Endothelial cell of umbilical vein (primary cell): ENCODE measurements around the gene MYDGF. TPM values are rescaled to one million over a fixed set of nuclear protein-coding genes. Genes with fewer than 3 reads are reported as not detected.

Experiments
- BruUV-seq: library from RNA; stranded (reverse); fragments of 400-500 nt; replicated peaks from 2 replicates; lab custom pipeline; 2021; lab: Mats Ljungman, UMichigan
- CTCF ChIA-PET: fragments of 300-600, 350-600 bp; sonication (Branson Sonifier 250); formaldehyde crosslinking; loops from one replicate; lab custom pipeline; 2021; ENCODE audit warnings: antibody characterized with exemption, inconsistent platforms; lab: Charles Lee
- POLR2A ChIA-PET: fragments of 300-600, 350-600 bp; sonication (Branson Sonifier 250); formaldehyde crosslinking; loops from one replicate; lab custom pipeline; 2021; ENCODE audit warnings: antibody characterized with exemption, inconsistent platforms; lab: Charles Lee
- DNase-seq: peaks from one replicate; pipeline ENCODE4 v3.0.0-alpha.2; 2011; ENCODE audit warnings: low read depth, low spot score
- FAIRE-seq: peaks from 2 replicates; lab custom pipeline; 2011; peaks lifted over from hg19 to GRCh38; lab: Jason Lieb, UNC
- H2AFZ ChIP-seq: 2 replicates; pipeline ENCODE4 v1.6.0; 2012; ENCODE audit warnings: low read depth, low read length, control low read depth, inconsistent platforms
- H3K27ac ChIP-seq: 2 replicates; pipeline ENCODE4 v1.5.1; 2011; ENCODE audit warnings: low read depth, mild to moderate bottlenecking, control low read depth, low read length, moderate library complexity; ENCODE audit not compliant: insufficient read depth
- H3K27me3 ChIP-seq, 2 experiments: 2 replicates each; pipeline versions ENCODE4 v1.6.0 to v1.6.1; 2011; ENCODE audit warnings: low read length in 2 of 2, mixed read lengths in 1 of 2; ENCODE audit not compliant: control insufficient read depth in 2 of 2, insufficient read depth in 2 of 2
- H3K36me3 ChIP-seq, 2 experiments: 2 replicates in 1 of 2; 3 replicates in 1 of 2; pipeline ENCODE4 v1.5.1; 2011; ENCODE audit warnings: low read length in 2 of 2, mild to moderate bottlenecking in 1 of 2, moderate library complexity in 1 of 2; ENCODE audit not compliant: control insufficient read depth in 2 of 2, insufficient read depth in 2 of 2; ENCODE audit errors: extremely low read depth in 1 of 2
- H3K4me1 ChIP-seq: 3 replicates; pipeline ENCODE4 v1.5.1; 2011; ENCODE audit warnings: mild to moderate bottlenecking, low read length; ENCODE audit not compliant: control insufficient read depth, insufficient read depth; ENCODE audit errors: extremely low read depth
- H3K4me2 ChIP-seq: 2 replicates; pipeline ENCODE4 v1.6.1; 2011; ENCODE audit warnings: low read length, control low read depth, mixed read lengths; ENCODE audit not compliant: insufficient read depth
- H3K4me3 ChIP-seq, 3 experiments: fragments of 200-600 bp in 1 of 3; sonication (generic), shearing (Covaris generic) in 1 of 3; replicated peaks in 1 of 3; 2 replicates each; pipeline ENCODE4 v1.5.1; 2011 to 2016; ENCODE audit warnings: control low read depth in 3 of 3, low read length in 3 of 3, mild to moderate bottlenecking in 2 of 3, inconsistent platforms in 1 of 3, low read depth in 1 of 3, moderate library complexity in 1 of 3; ENCODE audit not compliant: insufficient read depth in 1 of 3
- H3K79me2 ChIP-seq: 2 replicates; pipeline ENCODE4 v1.6.0; 2012; ENCODE audit warnings: low read length, inconsistent platforms; ENCODE audit not compliant: control insufficient read depth, insufficient read depth
- H3K9ac ChIP-seq: replicated peaks from 2 replicates; pipeline ENCODE3; 2011; ENCODE audit warnings: low read length, control low read depth; ENCODE audit not compliant: insufficient read depth; ENCODE audit errors: extremely low read depth
- H3K9me1 ChIP-seq: replicated peaks from 3 replicates; pipeline ENCODE4 v1.6.0; 2011; ENCODE audit warnings: mild to moderate bottlenecking, low read length; ENCODE audit not compliant: control insufficient read depth, insufficient read depth; ENCODE audit errors: extremely low read depth
- H3K9me3 ChIP-seq: replicated peaks from 2 replicates; pipeline ENCODE4 v1.5.1; 2012; ENCODE audit warnings: low read length, inconsistent platforms; ENCODE audit not compliant: control insufficient read depth, insufficient read depth
- H4K20me1 ChIP-seq: replicated peaks from 2 replicates; pipeline ENCODE3; 2011; ENCODE audit warnings: mild to moderate bottlenecking, low read length; ENCODE audit not compliant: control insufficient read depth, insufficient read depth; ENCODE audit errors: extremely low read depth
- CTCF ChIP-seq, 2 donors: IDR thresholded peaks; 1 replicate in 1 of 2; 2 replicates in 1 of 2; pipeline ENCODE4 v1.5.1; 2011; ENCODE audit warnings: low read length in 2 of 2, mild to moderate bottlenecking in 2 of 2, moderate library complexity in 2 of 2, control low read depth in 1 of 2, inconsistent platforms in 1 of 2, low read depth in 1 of 2; ENCODE audit not compliant: insufficient read depth in 1 of 2; ENCODE audit errors: extremely low read depth in 1 of 2
- EZH2 ChIP-seq: IDR thresholded peaks from 2 replicates; pipeline ENCODE4 v1.6.1; 2012; ENCODE audit warnings: borderline replicate concordance, low read depth, mild to moderate bottlenecking, moderate library complexity, low read length, inconsistent platforms; ENCODE audit not compliant: severe bottlenecking
- FOS ChIP-seq: IDR thresholded peaks from 2 replicates; pipeline ENCODE4 v1.6.1; 2011; ENCODE audit warnings: mild to moderate bottlenecking, low read length, moderate library complexity, borderline replicate concordance; ENCODE audit not compliant: insufficient read depth
- GATA2 ChIP-seq: IDR thresholded peaks from 2 replicates; pipeline ENCODE4 v1.7.0; 2011; ENCODE audit warnings: low read depth, mild to moderate bottlenecking, moderate library complexity, mixed read lengths, low read length; ENCODE audit not compliant: insufficient read length, insufficient read depth
- JUN ChIP-seq: IDR thresholded peaks from 2 replicates; pipeline ENCODE4 v1.6.1; 2011; ENCODE audit warnings: borderline replicate concordance, low read depth; ENCODE audit not compliant: insufficient read length, insufficient read depth
- MAX ChIP-seq: IDR thresholded peaks from 2 replicates; pipeline ENCODE4 v1.6.1; 2011; ENCODE audit not compliant: insufficient read depth, insufficient read length
- MYC ChIP-seq: IDR thresholded peaks from one replicate; pipeline ENCODE4 v1.6.1; 2011; ENCODE audit warnings: mild to moderate bottlenecking, low read depth, low read length
- POLR2A ChIP-seq: IDR thresholded peaks from 2 replicates; pipeline ENCODE4 v1.6.1; 2012; ENCODE audit warnings: low read depth, mild to moderate bottlenecking, control low read depth, low read length
- POLR2AphosphoS5 ChIP-seq: IDR thresholded peaks from 2 replicates; pipeline ENCODE4 v1.6.1; 2012; ENCODE audit warnings: low read depth, mild to moderate bottlenecking, control low read depth, low read length, moderate library complexity; ENCODE audit not compliant: insufficient read depth
- dilution Hi-C: fragments of 300-500 bp; cut with MboI; formaldehyde crosslinking; loops from one replicate; pipeline ENCODE4 v1.15.0; 2019; ENCODE audit warnings: low sequenced_read_pairs; ENCODE audit not compliant: extremely low pct_ligation_motif_present
- intact Hi-C: fragments of 100-400 bp; cut with micrococcal nuclease; formaldehyde crosslinking; loops from one replicate; pipeline ENCODE4 v1.10.0; 2022
- polyA plus RNA-seq, 4 experiments: library from polyadenylated mRNA; depleted of rRNA in 3 of 4; stranded (reverse) in 3 of 4; unstranded in 1 of 4; fragments of >200 nt; gene quantifications; 2 replicates each; pipeline versions ENCODE4 v1.2.1 to v1.2.3, GENCODE V29; 2011 to 2012; ENCODE audit warnings: missing spikeins in 1 of 4
- total RNA-seq: library from RNA; stranded (reverse); gene quantifications from 2 replicates; pipeline ENCODE4 v1.2.3, GENCODE V29; 2021

Gene MYDGF
- total and polyA plus RNA-seq, 2 donors (not counting 3 experiments of a cell fraction or from before 2014, with no cell fraction given), result 191 to 337 TPM

- no peaks in the 10 kb centered on the region for H3K79me2 ChIP-seq
- H3K4me3 ChIP-seq, result no peak overlapping the region
- no peak overlapping the region for H2AFZ ChIP-seq
- POLR2A ChIA-PET, result no interaction called here
- no peaks in the 10 kb centered on the region for H3K9me3 ChIP-seq
- H4K20me1 ChIP-seq, result no peaks in the 10 kb centered on the region
- no peaks in the 10 kb centered on the region for H3K36me3 ChIP-seq
- CTCF ChIA-PET, result interaction anchor here (1.2 kb wide), 1 partner anchor 73 kb away, joined by 3 read pairs; no protein-coding TSS in a partner anchor
- H3K4me1 ChIP-seq, result no peaks in the 10 kb centered on the region
- no peak for TF ChIP-seq POLR2A
- TF ChIP-seq JUN, result no peak
- TF ChIP-seq MAX, result no peak
- no peak for TF ChIP-seq GATA2
- no peak for TF ChIP-seq EZH2
- TF ChIP-seq FOS, result no peak
- TF ChIP-seq MYC, result no peak
- no peak for TF ChIP-seq CTCF (IDR thresholded peaks at IDR 0.05; ENCODE audit: extremely low read depth in 1 of 2, insufficient read depth in 1 of 2, low read depth in 1 of 2, low read length in 2 of 2)
- TF ChIP-seq POLR2AphosphoS5, result no peak
- intact Hi-C loops, result no loop called here
- H3K9ac ChIP-seq, result no peak overlapping the region
- no TSS peak for BruUV-seq
- DNase-seq (no peak), FAIRE-seq (no peak)
- H3K27me3 ChIP-seq, result peaks cover 0 to 5% of the 10 kb centered on the region in 2 experiments
- no peaks in the 10 kb centered on the region for H3K9me1 ChIP-seq
- dilution Hi-C loops, result no loop called here
- H3K4me2 ChIP-seq, result no peak overlapping the region
- H3K27ac ChIP-seq, result no peak overlapping the region
Measured at GRCh38 chr19:4619668-4620294, 50.4 kb downstream of the MYDGF start.
